ENCODE results near the gene FAM76B.

FAM76B gene

DNA sequence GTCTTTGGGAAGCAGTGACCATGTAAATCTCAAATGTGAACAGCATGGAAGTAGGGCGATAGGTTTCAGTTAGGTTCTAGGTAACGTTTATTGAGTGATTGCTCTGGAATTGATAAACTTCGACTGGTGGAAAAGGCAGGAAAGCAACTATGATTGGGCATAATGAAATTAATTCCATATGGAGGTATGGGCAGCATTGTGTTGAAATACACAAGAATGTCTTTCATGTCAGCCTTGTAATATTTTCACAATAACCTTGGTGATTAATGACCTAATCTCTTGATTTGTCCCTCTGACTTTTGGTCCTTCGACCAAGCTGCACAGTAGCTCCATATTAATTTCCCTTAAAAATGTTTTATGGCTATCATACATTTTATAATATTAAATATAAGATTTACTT, 3.5 kb upstream of the FAM76B start:
- Histone ChIP-seq H3K4me1 (ENCODE audit: control insufficient read depth, insufficient read depth, low read depth, low read length) (peaks cover 2% of the 10 kb centered on the region), H3K36me3 (ENCODE audit: control insufficient read depth in 1 of 2, insufficient read depth in 2 of 2, low read depth in 1 of 2, low read length in 2 of 2) (peaks cover 0 to under 1% of the 10 kb centered on the region in 2 experiments), H2BK120ac (ENCODE audit: low read depth, low read length) (no peak overlapping the region), H3K9me3 (ENCODE audit: control insufficient read depth, low read length) (no peaks in the 10 kb centered on the region), H3K18ac (ENCODE audit: low read depth in 1 of 2, low read length in 2 of 2) (no peak overlapping the region), H3K14ac (ENCODE audit: low read length in 2 of 2) (no peak overlapping the region), H4K8ac (ENCODE audit: low read length) (no peak overlapping the region), H4K91ac (ENCODE audit: low read length) (no peak overlapping the region), H3K4ac (ENCODE audit: low read depth in 1 of 2, low read length in 2 of 2) (no peak overlapping the region), H3K9ac (ENCODE audit: low read length) (no peak overlapping the region), H2BK5ac (ENCODE audit: low read depth, low read length, poor library complexity, severe bottlenecking) (no peak overlapping the region), H3K4me2 (ENCODE audit: low read length, poor library complexity, severe bottlenecking) (no peak overlapping the region), H2BK12ac (ENCODE audit: low read length in 2 of 2) (no peak overlapping the region), H3K4me3 (ENCODE audit: insufficient read depth in 1 of 2, low read depth in 1 of 2, low read length in 2 of 2) (no peak overlapping the region), H3K79me1 (replicated peaks; ENCODE audit: low read length, poor library complexity, severe bottlenecking) (peaks cover 8% of the 10 kb centered on the region), H2BK15ac (ENCODE audit: low read depth, poor library complexity, severe bottlenecking) (no peak overlapping the region), H2AK5ac (ENCODE audit: low read length, severe bottlenecking) (no peak overlapping the region), H3K27me3 (ENCODE audit: control insufficient read depth in 1 of 2, insufficient read depth in 1 of 2, low read length in 2 of 2) (no peaks in the 10 kb centered on the region), H3K27ac (ENCODE audit: low read length, poor library complexity, severe bottlenecking) (no peak overlapping the region), H3K23ac (ENCODE audit: low read length in 2 of 2) (no peak overlapping the region), H2AFZ (ENCODE audit: low read depth, low read length) (no peak overlapping the region)
- WGBS: 93% methylated on average over 3 of the region's 4 CpGs
- no peak for DNase-seq

- Histone ChIP-seq H4K8ac (ENCODE audit: low read length) (no peak overlapping the region), H2BK15ac (ENCODE audit: low read depth, poor library complexity, severe bottlenecking) (no peak overlapping the region), H3K4me2 (ENCODE audit: low read length, poor library complexity, severe bottlenecking) (no peak overlapping the region), H3K4ac (ENCODE audit: low read depth in 1 of 2, low read length in 2 of 2) (no peak overlapping the region), H2BK12ac (ENCODE audit: low read length in 2 of 2) (no peak overlapping the region), H3K9ac (ENCODE audit: low read length) (no peak overlapping the region), H3K9me3 (ENCODE audit: control insufficient read depth, low read length) (no peaks in the 10 kb centered on the region), H3K23ac (ENCODE audit: low read length in 2 of 2) (no peak overlapping the region), H3K79me1 (replicated peaks; ENCODE audit: low read length, poor library complexity, severe bottlenecking) (peaks cover 8% of the 10 kb centered on the region), H3K36me3 (ENCODE audit: control insufficient read depth in 1 of 2, insufficient read depth in 2 of 2, low read depth in 1 of 2, low read length in 2 of 2) (peaks cover 0 to 5% of the 10 kb centered on the region in 2 experiments), H3K4me1 (ENCODE audit: control insufficient read depth, insufficient read depth, low read depth, low read length) (peaks cover 2% of the 10 kb centered on the region), H2AFZ (ENCODE audit: low read depth, low read length) (no peak overlapping the region), H3K14ac (ENCODE audit: low read length in 2 of 2) (no peak overlapping the region), H4K91ac (ENCODE audit: low read length) (no peak overlapping the region), H2AK5ac (ENCODE audit: low read length, severe bottlenecking) (no peak overlapping the region), H3K27me3 (ENCODE audit: control insufficient read depth in 1 of 2, insufficient read depth in 1 of 2, low read length in 2 of 2) (no peaks in the 10 kb centered on the region), H3K27ac (ENCODE audit: low read length, poor library complexity, severe bottlenecking) (no peak overlapping the region), H3K18ac (ENCODE audit: low read depth in 1 of 2, low read length in 2 of 2) (no peak overlapping the region), H2BK120ac (ENCODE audit: low read depth, low read length) (no peak overlapping the region), H2BK5ac (ENCODE audit: low read depth, low read length, poor library complexity, severe bottlenecking) (no peak overlapping the region), H3K4me3 (ENCODE audit: insufficient read depth in 1 of 2, low read depth in 1 of 2, low read length in 2 of 2) (no peak overlapping the region)
- no peak for DNase-seq
- 99% methylated on average over 7 of the region's 7 CpGs for WGBS
These were observed 3.1 kb upstream of the FAM76B start for GRCh38 chr11:95792700-95793099.

GRCh38 chr11:95792200-95792599, 2.6 kb upstream of the FAM76B start:
- peaks cover 2 to 8% of the 10 kb centered on the region in 2 experiments for H3K36me3 ChIP-seq (ENCODE audit: control insufficient read depth in 1 of 2, insufficient read depth in 2 of 2, low read depth in 1 of 2, low read length in 2 of 2)
- H2AK5ac ChIP-seq (ENCODE audit: low read length, severe bottlenecking): no peak overlapping the region
- H3K18ac ChIP-seq (ENCODE audit: low read depth in 1 of 2, low read length in 2 of 2): no peak overlapping the region
- no peak overlapping the region for H3K14ac ChIP-seq (ENCODE audit: low read length in 2 of 2)
- no peak overlapping the region for H3K4me3 ChIP-seq (ENCODE audit: insufficient read depth in 1 of 2, low read depth in 1 of 2, low read length in 2 of 2)
- H2BK15ac ChIP-seq (ENCODE audit: low read depth, poor library complexity, severe bottlenecking): no peak overlapping the region
- H3K23ac ChIP-seq (ENCODE audit: low read length in 2 of 2): no peak overlapping the region
- no peaks in the 10 kb centered on the region for H3K9me3 ChIP-seq (ENCODE audit: control insufficient read depth, low read length)
- no peak overlapping the region for H4K91ac ChIP-seq (ENCODE audit: low read length)
- no peak overlapping the region for H3K4me2 ChIP-seq (ENCODE audit: low read length, poor library complexity, severe bottlenecking)
- H2BK12ac ChIP-seq (ENCODE audit: low read length in 2 of 2): no peak overlapping the region
- H3K4ac ChIP-seq (ENCODE audit: low read depth in 1 of 2, low read length in 2 of 2): peak overlapping the region in 1 of 2 experiments; percentile 11
- over 99% methylated on average over 6 of the region's 8 CpGs for WGBS
- DNase-seq: no peak
- H3K79me1 ChIP-seq (replicated peaks; ENCODE audit: low read length, poor library complexity, severe bottlenecking): peaks cover 7% of the 10 kb centered on the region
- H4K8ac ChIP-seq (ENCODE audit: low read length): no peak overlapping the region
- H3K27me3 ChIP-seq (ENCODE audit: control insufficient read depth in 1 of 2, insufficient read depth in 1 of 2, low read length in 2 of 2): no peaks in the 10 kb centered on the region
- no peak overlapping the region for H2BK5ac ChIP-seq (ENCODE audit: low read depth, low read length, poor library complexity, severe bottlenecking)
- no peak overlapping the region for H3K27ac ChIP-seq (ENCODE audit: low read length, poor library complexity, severe bottlenecking)
- H2AFZ ChIP-seq (ENCODE audit: low read depth, low read length): no peak overlapping the region
- no peak overlapping the region for H2BK120ac ChIP-seq (ENCODE audit: low read depth, low read length)
- peaks cover 2% of the 10 kb centered on the region for H3K4me1 ChIP-seq (ENCODE audit: control insufficient read depth, insufficient read depth, low read depth, low read length)
- H3K9ac ChIP-seq (ENCODE audit: low read length): no peak overlapping the region

DNA sequence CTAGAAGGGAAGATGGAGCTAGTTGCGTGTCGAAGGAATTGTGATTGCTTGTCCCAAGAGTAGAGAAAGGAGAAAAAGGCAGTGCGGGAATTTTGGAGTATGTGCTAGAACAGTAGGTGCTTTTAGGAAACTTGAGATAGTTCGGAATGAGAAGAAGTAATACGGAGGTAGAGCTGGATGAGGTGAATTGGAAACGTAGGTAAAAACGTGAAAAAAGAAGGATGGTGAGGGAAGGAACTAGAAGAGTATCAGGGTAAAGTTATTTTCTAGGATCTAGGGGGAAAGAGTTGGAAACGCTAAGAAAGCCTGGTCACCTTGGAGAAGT, 2.1 kb upstream of the FAM76B start:
- H3K4me1 ChIP-seq (ENCODE audit: control insufficient read depth, insufficient read depth, low read depth, low read length): peaks cover 2% of the 10 kb centered on the region
- peaks cover 7% of the 10 kb centered on the region for H3K79me1 ChIP-seq (replicated peaks; ENCODE audit: low read length, poor library complexity, severe bottlenecking)
- peak overlapping the region; percentile 96 for H3K9ac ChIP-seq (ENCODE audit: low read length)
- peak overlapping the region in 1 of 2 experiments; percentile 97 for H3K4me3 ChIP-seq (ENCODE audit: insufficient read depth in 1 of 2, low read depth in 1 of 2, low read length in 2 of 2)
- no peaks in the 10 kb centered on the region for H3K9me3 ChIP-seq (ENCODE audit: control insufficient read depth, low read length)
- H2AFZ ChIP-seq (ENCODE audit: low read depth, low read length): no peak overlapping the region
- 56% methylated on average over 8 of the region's 8 CpGs for WGBS
- H2AK5ac ChIP-seq (ENCODE audit: low read length, severe bottlenecking): no peak overlapping the region
- H4K8ac ChIP-seq (ENCODE audit: low read length): no peak overlapping the region
- H3K14ac ChIP-seq (ENCODE audit: low read length in 2 of 2): no peak overlapping the region
- no peak overlapping the region for H2BK12ac ChIP-seq (ENCODE audit: low read length in 2 of 2)
- no peak overlapping the region for H3K4ac ChIP-seq (ENCODE audit: low read depth in 1 of 2, low read length in 2 of 2)
- no peaks in the 10 kb centered on the region for H3K27me3 ChIP-seq (ENCODE audit: control insufficient read depth in 1 of 2, insufficient read depth in 1 of 2, low read length in 2 of 2)
- no peak overlapping the region for H2BK120ac ChIP-seq (ENCODE audit: low read depth, low read length)
- H4K91ac ChIP-seq (ENCODE audit: low read length): no peak overlapping the region
- no peak overlapping the region for H3K23ac ChIP-seq (ENCODE audit: low read length in 2 of 2)
- no peak for DNase-seq
- peak overlapping the region; percentile 67 for H3K4me2 ChIP-seq (ENCODE audit: low read length, poor library complexity, severe bottlenecking)
- no peak overlapping the region for H2BK5ac ChIP-seq (ENCODE audit: low read depth, low read length, poor library complexity, severe bottlenecking)
- H3K36me3 ChIP-seq (ENCODE audit: control insufficient read depth in 1 of 2, insufficient read depth in 2 of 2, low read depth in 1 of 2, low read length in 2 of 2): peaks cover 3 to 12% of the 10 kb centered on the region in 2 experiments
- H3K18ac ChIP-seq (ENCODE audit: low read depth in 1 of 2, low read length in 2 of 2): no peak overlapping the region
- H3K27ac ChIP-seq (ENCODE audit: low read length, poor library complexity, severe bottlenecking): no peak overlapping the region
- no peak overlapping the region for H2BK15ac ChIP-seq (ENCODE audit: low read depth, poor library complexity, severe bottlenecking)

Measured in mesenchymal stem cell (in vitro differentiated cells and primary cell).